HepG2 (cell line): ENCODE measurements around the gene P4HB. TPM values are rescaled to one million over a fixed set of nuclear protein-coding genes. Genes with fewer than 3 reads are reported as not detected.
A peak's percentile ranks its signal among the peaks of the same experiment; 100 is the strongest.

ENCODE experiments used
- BRD4 ChIP-seq: sonication (generic); formaldehyde crosslinking; IDR thresholded peaks from 2 replicates; pipeline ENCODE4 v1.4.0; 2020; ENCODE audit warnings: missing genetic modification reagents
- DMTF1 ChIP-seq: sonication (generic); formaldehyde crosslinking; IDR thresholded peaks from 2 replicates; pipeline ENCODE4 v1.4.0; 2020; ENCODE audit warnings: mild to moderate bottlenecking, missing genetic modification reagents
- FOXJ3 ChIP-seq: sonication (generic); formaldehyde crosslinking; IDR thresholded peaks from 2 replicates; pipeline ENCODE4 v1.4.0; 2020; ENCODE audit warnings: missing genetic modification reagents, mild to moderate bottlenecking, borderline replicate concordance
- GABPA ChIP-seq, 2 experiments: IDR thresholded peaks; 2 replicates each; pipeline ENCODE4 v1.6.1; 2011 to 2016; ENCODE audit warnings: low read depth in 2 of 2, low read length in 1 of 2, missing biosample characterization in 1 of 2, missing genetic modification characterization in 1 of 2
- HCFC1 ChIP-seq: fragments of 150-350 bp; IDR thresholded peaks from 2 replicates; pipeline ENCODE4 v1.6.1; 2014; ENCODE audit warnings: low read depth, low read length
- KLF6 ChIP-seq: IDR thresholded peaks from 2 replicates; pipeline ENCODE4 v1.8.0; 2016; ENCODE audit warnings: missing biosample characterization, missing genetic modification reagents
- MZF1 ChIP-seq: sonication (generic); formaldehyde crosslinking; IDR thresholded peaks from 2 replicates; pipeline ENCODE4 v1.8.1; 2023; ENCODE audit warnings: mild to moderate bottlenecking, missing genetic modification reagents, borderline replicate concordance
- PHF20 ChIP-seq: sonication (generic); formaldehyde crosslinking; IDR thresholded peaks from 2 replicates; pipeline ENCODE4 v1.5.0; 2020; ENCODE audit warnings: mild to moderate bottlenecking, missing genetic modification reagents
- RARA ChIP-seq: IDR thresholded peaks from 2 replicates; pipeline ENCODE4 v1.6.1; 2016; ENCODE audit warnings: missing genetic modification reagents, missing compliant biosample characterization
- RNF219 ChIP-seq: sonication (generic); formaldehyde crosslinking; IDR thresholded peaks from 2 replicates; pipeline ENCODE4 v1.5.0; 2020; ENCODE audit warnings: mild to moderate bottlenecking, missing genetic modification reagents
- SP4 ChIP-seq: sonication (generic); formaldehyde crosslinking; IDR thresholded peaks from 2 replicates; pipeline ENCODE4 v1.8.1; 2023; ENCODE audit warnings: mild to moderate bottlenecking, missing genetic modification reagents
- ZNF160 ChIP-seq: sonication (generic); formaldehyde crosslinking; IDR thresholded peaks from 2 replicates; pipeline ENCODE4 v1.8.0; 2022; ENCODE audit warnings: mild to moderate bottlenecking, inconsistent platforms, missing genetic modification reagents
- ZNF224 ChIP-seq: sonication (generic); formaldehyde crosslinking; IDR thresholded peaks from 2 replicates; pipeline ENCODE4 v1.5.0; 2020; ENCODE audit warnings: mild to moderate bottlenecking, missing genetic modification reagents
- ZNF280D ChIP-seq: sonication (generic); formaldehyde crosslinking; IDR thresholded peaks from 2 replicates; pipeline ENCODE4 v1.5.1; 2020; ENCODE audit warnings: mild to moderate bottlenecking, missing genetic modification reagents
- polyA plus RNA-seq, 8 experiments: library from polyadenylated mRNA; depleted of rRNA in 3 of 8; stranded (reverse) in 7 of 8; unstranded in 1 of 8; fragments of >200 nt; fragmentation: Illumina TruSeq in 4 of 8; extraction: Trizol in 4 of 8; gene quantifications; 2 replicates each; pipeline versions ENCODE4 v1.2.1 to v1.2.3, GENCODE V29; 2011 to 2016; ENCODE audit warnings: low read depth in 4 of 8, missing spikeins in 1 of 8, mixed read lengths in 1 of 8; ENCODE audit not compliant: insufficient read depth in 1 of 8
- total RNA-seq, 5 experiments: library from RNA; depleted of rRNA; stranded (reverse); fragments of >200 nt; fragmentation: Illumina TruSeq; extraction: Trizol; gene quantifications; 2 replicates each; pipeline ENCODE4 v1.2.3, GENCODE V29; 2016; ENCODE audit warnings: low read depth in 1 of 5
- TF ChIP-seq, protein P1 (sequence below): sonication (generic); formaldehyde crosslinking; IDR thresholded peaks from 2 replicates; pipeline ENCODE4 v1.9.0; 2021; ENCODE audit warnings: missing genetic modification reagents, borderline replicate concordance
- TF ChIP-seq, protein P2 (sequence below): sonication (generic); formaldehyde crosslinking; IDR thresholded peaks from 2 replicates; pipeline ENCODE4 v1.5.0; 2020; ENCODE audit warnings: missing genetic modification reagents

Gene P4HB
- total and polyA plus RNA-seq, 2 of the 13 experiments (the other 11 are each of a cell fraction or from before 2014, with no cell fraction given), result 185 to 782 TPM

- TF ChIP-seq DMTF1 (0 out of 2 replicates have a peak, but pooled peaks have one; percentile 71), ZNF224 (CRISPR knock-in tag) (no peak), HCFC1 (peak; percentile 51), ZNF280D (no peak), RNF219 (CRISPR knock-in tag) (no peak), MZF1 (CRISPR knock-in tag) (no peak), FOXJ3 (no peak; the same call in 1 of the 2 replicates), ZNF160 (CRISPR knock-in tag) (peak; percentile 93), KLF6 (peak; percentile 84), RARA (CRISPR knock-in tag) (peak; percentile 56; the same call in 1 of the 2 replicates), PHF20 (peak; percentile 72), GABPA (IDR thresholded peaks at IDR 0.05; ENCODE audit: low read depth, low read length) (peak; percentile 87), GABPA (CRISPR knock-in tag; IDR thresholded peaks at IDR 0.05; ENCODE audit: low read depth) (peak; percentile 79), SP4 (CRISPR knock-in tag) (peak; percentile 87), BRD4 (peak; percentile 96)
- TF ChIP-seq, protein P1, sequence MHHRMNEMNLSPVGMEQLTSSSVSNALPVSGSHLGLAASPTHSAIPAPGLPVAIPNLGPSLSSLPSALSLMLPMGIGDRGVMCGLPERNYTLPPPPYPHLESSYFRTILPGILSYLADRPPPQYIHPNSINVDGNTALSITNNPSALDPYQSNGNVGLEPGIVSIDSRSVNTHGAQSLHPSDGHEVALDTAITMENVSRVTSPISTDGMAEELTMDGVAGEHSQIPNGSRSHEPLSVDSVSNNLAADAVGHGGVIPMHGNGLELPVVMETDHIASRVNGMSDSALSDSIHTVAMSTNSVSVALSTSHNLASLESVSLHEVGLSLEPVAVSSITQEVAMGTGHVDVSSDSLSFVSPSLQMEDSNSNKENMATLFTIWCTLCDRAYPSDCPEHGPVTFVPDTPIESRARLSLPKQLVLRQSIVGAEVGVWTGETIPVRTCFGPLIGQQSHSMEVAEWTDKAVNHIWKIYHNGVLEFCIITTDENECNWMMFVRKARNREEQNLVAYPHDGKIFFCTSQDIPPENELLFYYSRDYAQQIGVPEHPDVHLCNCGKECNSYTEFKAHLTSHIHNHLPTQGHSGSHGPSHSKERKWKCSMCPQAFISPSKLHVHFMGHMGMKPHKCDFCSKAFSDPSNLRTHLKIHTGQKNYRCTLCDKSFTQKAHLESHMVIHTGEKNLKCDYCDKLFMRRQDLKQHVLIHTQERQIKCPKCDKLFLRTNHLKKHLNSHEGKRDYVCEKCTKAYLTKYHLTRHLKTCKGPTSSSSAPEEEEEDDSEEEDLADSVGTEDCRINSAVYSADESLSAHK (CRISPR knock-in tag), result 0 out of 2 replicates have a peak, but pooled peaks have one; percentile 29
- TF ChIP-seq, protein P2, sequence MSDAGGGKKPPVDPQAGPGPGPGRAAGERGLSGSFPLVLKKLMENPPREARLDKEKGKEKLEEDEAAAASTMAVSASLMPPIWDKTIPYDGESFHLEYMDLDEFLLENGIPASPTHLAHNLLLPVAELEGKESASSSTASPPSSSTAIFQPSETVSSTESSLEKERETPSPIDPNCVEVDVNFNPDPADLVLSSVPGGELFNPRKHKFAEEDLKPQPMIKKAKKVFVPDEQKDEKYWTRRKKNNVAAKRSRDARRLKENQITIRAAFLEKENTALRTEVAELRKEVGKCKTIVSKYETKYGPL, result peak; percentile 8; the same call in 1 of the 2 replicates
Measured at GRCh38 chr17:81833160-81833920, 27.0 kb downstream of the P4HB start, which contains the start of gene MCRIP1 (continued).
